Activated naive CD4-positive, alpha-beta T cell treated with anti-CD3 and anti-CD28 coated beads, Interleukin-2, amount 10 ng/mL, durations not matched to agents 7 days and 5 days (primary cell): Measurements from ENCODE around the gene CPEB2.

Source experiments
- CTCF ChIA-PET: fragments of 350-600 bp; sonication (Branson Sonifier 250); formaldehyde crosslinking; loops from one replicate; lab custom pipeline; 2021; ENCODE audit warnings: antibody characterized with exemption; lab: Charles Lee
- DNase-seq: peaks from one replicate; pipeline ENCODE4 v3.0.0-alpha.2; 2020
- H3K27ac Mint-ChIP-seq: one replicate; pipeline ENCODE4 v1.8.0; 2021; ENCODE audit warnings: mild to moderate bottlenecking, moderate library complexity, mixed read lengths
- H3K27me3 Mint-ChIP-seq: one replicate; pipeline ENCODE4 v1.8.0; 2021; ENCODE audit warnings: mild to moderate bottlenecking, mixed read lengths
- H3K36me3 Mint-ChIP-seq: one replicate; pipeline ENCODE4 v1.8.0; 2021; ENCODE audit warnings: mixed read lengths
- H3K4me1 Mint-ChIP-seq: one replicate; pipeline ENCODE4 v1.8.0; 2021; ENCODE audit warnings: mixed read lengths
- H3K4me3 Mint-ChIP-seq: one replicate; pipeline ENCODE4 v1.8.0; 2021; ENCODE audit warnings: mild to moderate bottlenecking, moderate library complexity, mixed read lengths
- H3K9me3 Mint-ChIP-seq: one replicate; pipeline ENCODE4 v1.8.0; 2021; ENCODE audit warnings: mixed read lengths

CPEB2 gene

GRCh38 chr4:15089979-15090378 lies 87.7 kb downstream of the CPEB2 start:
- H3K4me3 Mint-ChIP-seq, result no peak overlapping the region
- H3K27ac Mint-ChIP-seq, result no peak overlapping the region
- H3K9me3 Mint-ChIP-seq, result no peaks in the 10 kb centered on the region
- no peaks in the 10 kb centered on the region for H3K36me3 Mint-ChIP-seq
- H3K4me1 Mint-ChIP-seq, result no peaks in the 10 kb centered on the region
- no peaks in the 10 kb centered on the region for H3K27me3 Mint-ChIP-seq
- CTCF ChIA-PET, result no interaction called here
- DNase-seq, result no peak

DNA sequence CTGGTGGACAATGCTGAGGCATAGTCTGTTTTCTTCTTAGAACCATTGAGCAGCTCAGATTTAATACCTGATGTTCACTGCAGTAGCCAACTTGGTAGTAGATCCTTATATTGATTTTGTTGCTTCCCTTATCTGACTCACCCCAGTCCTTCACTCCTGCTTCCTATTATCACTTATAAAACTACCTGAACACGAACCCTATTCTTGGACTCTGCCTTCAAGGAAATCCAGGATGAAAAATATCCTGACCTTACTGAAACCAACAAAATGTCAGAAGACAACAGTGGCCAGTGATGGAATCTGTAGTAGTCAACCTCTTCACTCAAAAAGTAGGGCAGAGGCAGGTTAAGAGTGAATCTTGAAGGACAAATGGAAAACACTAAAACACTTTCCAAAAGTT lies 98.1 kb downstream of the CPEB2 start:
- Mint-ChIP-seq H3K27me3 (no peaks in the 10 kb centered on the region), H3K9me3 (peaks cover 2% of the 10 kb centered on the region), H3K4me1 (no peaks in the 10 kb centered on the region), H3K4me3 (no peak overlapping the region), H3K27ac (no peak overlapping the region), H3K36me3 (no peaks in the 10 kb centered on the region)
- DNase-seq, result no peak
- CTCF ChIA-PET, result no interaction called here

GRCh38 chr4:15100994-15101695 lies 98.9 kb downstream of the CPEB2 start:
- no peak for DNase-seq
- H3K27ac Mint-ChIP-seq, result no peak overlapping the region
- CTCF ChIA-PET, result no interaction called here
- no peak overlapping the region for H3K4me3 Mint-ChIP-seq
- no peaks in the 10 kb centered on the region for H3K4me1 Mint-ChIP-seq
- peaks cover 2% of the 10 kb centered on the region for H3K9me3 Mint-ChIP-seq
- no peaks in the 10 kb centered on the region for H3K36me3 Mint-ChIP-seq
- no peaks in the 10 kb centered on the region for H3K27me3 Mint-ChIP-seq

DNA sequence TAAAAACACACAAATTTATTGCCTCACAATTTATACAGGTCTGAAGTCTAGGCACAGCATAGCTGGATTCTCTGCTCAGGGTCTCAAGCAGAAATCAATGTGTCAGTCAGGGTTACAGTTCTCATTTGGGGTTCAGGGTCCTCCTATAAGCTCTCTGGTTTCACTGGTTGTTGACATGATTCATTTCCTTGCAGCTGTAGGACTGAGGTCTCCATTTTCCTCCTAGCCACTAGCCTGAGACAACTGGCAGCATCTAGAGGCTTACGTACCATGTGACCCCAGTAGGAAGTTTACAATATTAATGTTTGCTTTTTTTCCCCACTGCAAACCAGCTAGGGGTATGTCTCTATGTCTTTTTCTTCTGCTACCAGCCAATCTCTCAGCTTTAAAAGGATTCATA lies 102.5 kb downstream of the CPEB2 start:
- Mint-ChIP-seq H3K27ac (no peak overlapping the region), H3K4me3 (no peak overlapping the region), H3K9me3 (no peaks in the 10 kb centered on the region), H3K27me3 (no peaks in the 10 kb centered on the region), H3K4me1 (no peaks in the 10 kb centered on the region), H3K36me3 (no peaks in the 10 kb centered on the region)
- no peak for DNase-seq
- CTCF ChIA-PET, result interaction anchor here (0.5 kb wide), 1 partner anchor 927 kb away, joined by 4 read pairs; no protein-coding TSS in a partner anchor

- no peak overlapping the region for H3K4me3 Mint-ChIP-seq
- no peak for DNase-seq
- H3K27ac Mint-ChIP-seq, result no peak overlapping the region
- H3K9me3 Mint-ChIP-seq, result no peaks in the 10 kb centered on the region
- H3K36me3 Mint-ChIP-seq, result no peaks in the 10 kb centered on the region
- no peaks in the 10 kb centered on the region for H3K27me3 Mint-ChIP-seq
- CTCF ChIA-PET, result no interaction called here
- H3K4me1 Mint-ChIP-seq, result no peaks in the 10 kb centered on the region
Measured at GRCh38 chr4:15106399-15106798, 104.1 kb downstream of the CPEB2 start.

DNA sequence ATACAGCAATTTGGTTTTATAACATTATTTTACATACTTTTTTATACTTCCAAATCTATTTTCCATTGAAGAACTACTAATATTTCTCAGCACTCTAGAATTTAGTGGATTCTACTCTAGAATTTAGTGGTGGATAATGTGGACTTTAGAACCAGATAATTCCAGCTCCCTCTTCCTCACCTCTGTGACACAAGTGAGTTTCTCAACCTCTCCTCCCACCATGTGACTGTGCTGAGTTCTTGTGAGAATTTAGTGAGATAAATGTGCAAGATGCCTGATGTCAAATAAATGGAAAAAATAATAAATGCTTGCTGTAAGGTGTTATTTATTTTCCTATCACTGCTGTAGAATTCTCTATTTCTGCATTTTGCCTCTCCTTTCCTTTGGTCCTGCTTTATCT lies 107.3 kb downstream of the CPEB2 start:
- no peaks in the 10 kb centered on the region for H3K36me3 Mint-ChIP-seq
- no peak overlapping the region for H3K4me3 Mint-ChIP-seq
- CTCF ChIA-PET, result no interaction called here
- no peaks in the 10 kb centered on the region for H3K4me1 Mint-ChIP-seq
- no peak overlapping the region for H3K27ac Mint-ChIP-seq
- no peak for DNase-seq
- H3K27me3 Mint-ChIP-seq, result no peaks in the 10 kb centered on the region
- H3K9me3 Mint-ChIP-seq, result no peaks in the 10 kb centered on the region

- no peaks in the 10 kb centered on the region for H3K36me3 Mint-ChIP-seq
- no peaks in the 10 kb centered on the region for H3K27me3 Mint-ChIP-seq
- H3K9me3 Mint-ChIP-seq, result no peaks in the 10 kb centered on the region
- H3K4me3 Mint-ChIP-seq, result no peak overlapping the region
- no peak for DNase-seq
- CTCF ChIA-PET, result no interaction called here
- H3K4me1 Mint-ChIP-seq, result no peaks in the 10 kb centered on the region
- H3K27ac Mint-ChIP-seq, result no peak overlapping the region
Measured at GRCh38 chr4:15110120-15110571, 107.9 kb downstream of the CPEB2 start.

DNA sequence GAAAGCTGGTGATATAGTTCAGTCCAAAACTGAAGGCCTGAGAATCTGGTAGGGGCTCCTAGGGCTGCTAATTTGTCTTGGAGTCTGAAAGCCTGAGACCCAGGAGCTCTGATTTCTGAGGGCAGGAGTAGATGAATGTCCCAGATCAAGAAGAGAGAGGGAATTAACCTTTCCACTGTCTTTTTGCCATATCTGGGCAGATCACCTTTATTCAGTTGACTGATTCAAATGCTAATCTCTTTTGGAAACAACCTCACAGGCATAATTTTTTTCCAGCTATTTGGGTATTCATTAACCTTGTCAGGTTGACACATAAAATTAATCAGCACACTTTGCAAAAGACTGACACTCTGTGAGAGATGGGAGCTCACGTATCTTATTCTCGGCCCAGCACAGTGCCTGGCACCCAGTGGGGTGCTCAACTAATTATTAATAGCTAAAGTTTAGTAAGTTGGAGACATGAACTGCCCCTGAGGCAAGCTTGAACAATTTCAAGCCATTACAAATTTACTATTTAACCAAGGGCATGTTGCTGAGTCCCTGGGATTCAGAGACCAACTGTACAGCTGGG lies 114.3 kb downstream of the CPEB2 start:
- no peak overlapping the region for H3K4me3 Mint-ChIP-seq
- H3K9me3 Mint-ChIP-seq, result peaks cover 9% of the 10 kb centered on the region
- H3K4me1 Mint-ChIP-seq, result no peaks in the 10 kb centered on the region
- CTCF ChIA-PET, result no interaction called here
- no peaks in the 10 kb centered on the region for H3K36me3 Mint-ChIP-seq
- H3K27me3 Mint-ChIP-seq, result peaks cover 5% of the 10 kb centered on the region
- no peak overlapping the region for H3K27ac Mint-ChIP-seq
- no peak for DNase-seq

GRCh38 chr4:15117270-15117946 lies 115.1 kb downstream of the CPEB2 start:
- no peak overlapping the region for H3K27ac Mint-ChIP-seq
- peaks cover 5% of the 10 kb centered on the region for H3K27me3 Mint-ChIP-seq
- no peaks in the 10 kb centered on the region for H3K36me3 Mint-ChIP-seq
- peaks cover 9% of the 10 kb centered on the region for H3K9me3 Mint-ChIP-seq
- CTCF ChIA-PET, result no interaction called here
- H3K4me3 Mint-ChIP-seq, result no peak overlapping the region
- no peaks in the 10 kb centered on the region for H3K4me1 Mint-ChIP-seq
- DNase-seq, result no peak

DNA sequence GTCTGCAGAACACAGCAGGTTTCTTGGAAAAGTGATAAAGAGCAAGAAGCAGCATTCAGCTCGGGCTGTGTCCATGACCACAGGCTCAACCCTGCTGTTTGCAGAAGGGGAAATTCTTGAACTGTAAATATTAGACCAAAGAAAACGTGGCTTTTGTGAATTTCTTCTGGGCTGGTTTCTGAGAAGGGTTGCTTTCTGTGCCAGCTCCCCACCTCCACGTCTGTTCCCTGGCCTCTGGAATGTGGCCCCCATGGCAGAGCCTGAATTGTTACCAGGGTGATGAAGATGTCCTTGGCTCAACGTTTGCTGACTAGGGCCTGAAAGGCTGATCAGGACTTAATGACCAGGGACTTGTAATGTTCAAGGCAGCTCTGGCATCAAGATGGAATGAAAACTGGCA lies 116.0 kb downstream of the CPEB2 start:
- CTCF ChIA-PET, result no interaction called here
- H3K27ac Mint-ChIP-seq, result no peak overlapping the region

More for the DNA sequence above, 116.0 kb downstream of the CPEB2 start:
- no peaks in the 10 kb centered on the region for H3K4me1 Mint-ChIP-seq
- peaks cover 9% of the 10 kb centered on the region for H3K9me3 Mint-ChIP-seq
- no peak overlapping the region for H3K4me3 Mint-ChIP-seq
- peaks cover 5% of the 10 kb centered on the region for H3K27me3 Mint-ChIP-seq
- no peaks in the 10 kb centered on the region for H3K36me3 Mint-ChIP-seq
- DNase-seq, result no peak
